ENCODE data around the gene ZNF566. TPM values are rescaled to one million over a fixed set of nuclear protein-coding genes. Genes with fewer than 3 reads are reported as not detected.
A peak's percentile ranks its signal among the peaks of the same experiment; 100 is the strongest.

Gene ZNF566
- polyA plus RNA-seq, 1 experiment = 4.9 TPM

DNA sequence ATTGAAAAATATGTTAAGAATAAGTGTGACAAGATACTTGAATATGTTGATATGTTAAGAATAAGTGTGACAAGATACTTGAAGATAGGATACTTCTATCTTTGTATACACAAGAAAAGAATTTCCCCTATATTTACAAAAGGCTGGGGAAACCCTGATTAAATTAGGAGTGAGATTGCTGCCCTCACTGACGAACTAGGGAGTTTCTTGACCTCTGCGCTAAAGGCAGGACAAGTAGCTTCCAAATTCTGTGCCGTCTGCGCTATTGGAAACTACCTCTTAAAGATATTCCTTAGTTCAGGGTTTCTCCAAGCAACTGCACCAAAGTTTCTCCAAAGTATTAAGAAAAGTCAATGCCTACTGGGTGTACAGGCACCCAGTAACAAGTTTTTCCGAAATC, 38.0 kb upstream of the ZNF566 start:
- ChIA-PET POLR2A (interaction anchor here (1.2 to 1.6 kb wide), 2 partner anchors 18 to 78 kb away, joined by 3 to 5 read pairs; partner anchors contain the start of gene ZNF382), CTCF (no interaction called here)
- H3K27ac ChIP-seq (ENCODE audit: low read depth, low read length) = no peak overlapping the region
- H3K4me3 ChIP-seq (ENCODE audit: low read depth, low read length) = peak overlapping the region; percentile 93
- peaks cover 41% of the 10 kb centered on the region for H3K9me3 ChIP-seq (ENCODE audit: control insufficient read depth, insufficient read depth, low read length)
- no peak for DNase-seq (ENCODE audit: low read depth, low spot score)
- H3K27me3 ChIP-seq (ENCODE audit: control insufficient read depth, insufficient read depth, low read length) = no peaks in the 10 kb centered on the region
- TF ChIP-seq CTCF (IDR thresholded peaks at IDR 0.05; ENCODE audit: low read depth, low read length) = no peak

GRCh38 chr19:36526581-36526980, 37.2 kb upstream of the ZNF566 start:
- CTCF ChIA-PET = no interaction called here
- peak overlapping the region; percentile 93; the same call in 1 of the 2 replicates for H3K4me3 ChIP-seq (ENCODE audit: low read depth, low read length)

DNA sequence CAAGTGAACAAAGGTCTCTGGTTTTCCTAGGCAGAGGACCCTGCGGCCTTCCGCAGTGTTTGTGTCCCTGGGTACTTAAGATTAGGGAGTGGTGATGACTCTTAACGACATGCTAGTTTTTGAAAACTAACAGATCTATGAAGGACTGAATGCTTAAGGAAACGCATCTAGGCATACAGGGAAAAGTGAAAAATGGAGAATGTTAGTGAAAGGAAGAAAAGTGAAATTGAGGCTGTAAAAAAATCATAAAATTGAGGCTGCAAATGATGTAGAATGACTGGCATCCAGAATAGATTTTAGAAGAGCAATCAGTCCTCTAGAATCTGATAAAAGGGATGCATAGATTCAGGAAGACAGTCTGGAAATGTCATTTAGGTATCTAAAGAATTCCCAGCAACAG, 35.3 kb upstream of the ZNF566 start:
- Histone ChIP-seq H3K27ac (ENCODE audit: low read depth, low read length) (no peak overlapping the region), H3K4me3 (ENCODE audit: low read depth, low read length) (no peak overlapping the region), H3K9me3 (ENCODE audit: control insufficient read depth, insufficient read depth, low read length) (peaks cover 43% of the 10 kb centered on the region), H3K27me3 (ENCODE audit: control insufficient read depth, insufficient read depth, low read length) (no peaks in the 10 kb centered on the region)
- TF ChIP-seq CTCF (IDR thresholded peaks at IDR 0.05; ENCODE audit: low read depth, low read length) = no peak
- CTCF ChIA-PET = no interaction called here
- no peak for DNase-seq (ENCODE audit: low read depth, low spot score)
- POLR2A ChIA-PET = no interaction called here

More at GRCh38 chr19:36526581-36526980, 37.2 kb upstream of the ZNF566 start:
- no peak overlapping the region for H3K27ac ChIP-seq (ENCODE audit: low read depth, low read length)
- no peaks in the 10 kb centered on the region for H3K27me3 ChIP-seq (ENCODE audit: control insufficient read depth, insufficient read depth, low read length)
- H3K9me3 ChIP-seq (ENCODE audit: control insufficient read depth, insufficient read depth, low read length) = peaks cover 42% of the 10 kb centered on the region
- POLR2A ChIA-PET = no interaction called here
- DNase-seq (ENCODE audit: low read depth, low spot score) = no peak
- TF ChIP-seq CTCF (IDR thresholded peaks at IDR 0.05; ENCODE audit: low read depth, low read length) = no peak

- Histone ChIP-seq H3K9me3 (ENCODE audit: control insufficient read depth, insufficient read depth, low read length) (peaks cover 47% of the 10 kb centered on the region), H3K27me3 (ENCODE audit: control insufficient read depth, insufficient read depth, low read length) (no peaks in the 10 kb centered on the region), H3K27ac (ENCODE audit: low read depth, low read length) (no peak overlapping the region), H3K4me3 (ENCODE audit: low read depth, low read length) (no peak overlapping the region)
- no peak for DNase-seq (ENCODE audit: low read depth, low spot score)
- no peak for TF ChIP-seq CTCF (IDR thresholded peaks at IDR 0.05; ENCODE audit: low read depth, low read length)
- CTCF ChIA-PET = no interaction called here
- POLR2A ChIA-PET = no interaction called here
Observed at GRCh38 chr19:36514012-36514612, 24.8 kb upstream of the ZNF566 start.

DNA sequence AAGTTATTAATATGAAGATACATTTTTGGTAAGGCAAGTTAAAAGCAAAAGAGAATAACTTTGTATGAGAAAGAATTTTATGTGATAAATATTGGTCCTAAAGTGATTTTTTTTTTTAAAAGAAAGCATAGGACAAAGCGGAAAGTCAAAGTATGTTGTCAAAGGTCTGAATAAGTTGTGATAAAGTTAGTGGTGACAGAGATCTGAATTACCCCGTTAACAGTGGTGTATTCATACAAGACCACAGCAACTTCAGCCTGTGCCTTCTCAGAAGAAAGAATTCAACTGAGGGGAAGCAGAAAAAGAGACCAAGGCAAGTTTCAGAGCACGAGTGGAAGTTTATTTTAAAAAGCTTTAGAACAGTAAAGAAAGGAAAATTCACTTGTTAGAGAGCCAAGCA, 19.0 kb upstream of the ZNF566 start:
- POLR2A ChIA-PET = no interaction called here
- no peak overlapping the region for H3K4me3 ChIP-seq (ENCODE audit: low read depth, low read length)
- no peak for DNase-seq (ENCODE audit: low read depth, low spot score)
- no peak for TF ChIP-seq CTCF (IDR thresholded peaks at IDR 0.05; ENCODE audit: low read depth, low read length)
- H3K27me3 ChIP-seq (ENCODE audit: control insufficient read depth, insufficient read depth, low read length) = no peaks in the 10 kb centered on the region
- no peak overlapping the region for H3K27ac ChIP-seq (ENCODE audit: low read depth, low read length)
- H3K9me3 ChIP-seq (ENCODE audit: control insufficient read depth, insufficient read depth, low read length) = peaks cover 64% of the 10 kb centered on the region
- CTCF ChIA-PET = no interaction called here
